ENCODE data around the gene PRKG1. TPM values are rescaled to one million over a fixed set of nuclear protein-coding genes. Genes with fewer than 3 reads are reported as not detected.

PRKG1 gene
- total RNA-seq, 1 experiment from 2014 or later: 10.4 TPM

DNA sequence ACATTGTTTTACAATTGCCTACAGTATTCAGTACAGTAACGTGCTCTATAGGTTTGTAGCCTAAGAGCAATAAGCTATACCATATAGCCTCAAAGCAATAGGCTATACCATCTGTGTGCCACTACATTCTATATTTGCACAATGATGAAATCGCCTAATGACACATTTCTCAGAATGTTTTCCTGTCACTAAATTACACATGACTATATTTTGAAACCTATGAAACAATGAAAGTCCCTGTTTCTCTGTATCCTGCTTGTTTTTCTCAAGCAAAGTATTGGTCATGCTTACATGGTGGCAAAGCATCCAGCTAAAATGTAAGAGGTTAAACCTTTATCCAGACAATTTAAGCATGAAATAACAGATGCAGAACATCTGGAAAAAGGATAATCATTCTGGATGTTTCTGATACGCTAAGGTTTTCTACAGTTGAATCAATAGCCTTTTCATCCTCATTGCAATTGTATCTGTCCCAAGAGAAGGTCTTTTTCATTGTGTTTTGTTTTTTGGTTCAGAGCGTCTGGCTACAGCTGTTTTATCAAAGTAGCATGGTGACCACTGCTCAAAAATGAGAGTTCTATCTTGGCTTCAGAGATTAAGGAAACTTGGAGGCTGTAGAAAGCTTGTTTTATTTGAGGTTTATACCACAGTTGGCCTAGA is 543.4 kb downstream of the PRKG1 start:
- Histone ChIP-seq H3K4me2 (ENCODE audit: insufficient read depth, insufficient read length, low read length) (no peak overlapping the region), H4K5ac (ENCODE audit: insufficient read length, low read depth, low read length) (no peak overlapping the region), H2AK5ac (ENCODE audit: insufficient read length, low read length) (no peak overlapping the region), H3T11ph (ENCODE audit: low read length) (no peak overlapping the region), H4K20me1 (ENCODE audit: control insufficient read depth, insufficient read depth, insufficient read length) (no peaks in the 10 kb centered on the region), H3K4ac (ENCODE audit: low read depth, low read length) (no peak overlapping the region), H3K79me2 (ENCODE audit: insufficient read depth, low read length) (no peaks in the 10 kb centered on the region), H2BK20ac (ENCODE audit: low read depth, low read length, poor library complexity, severe bottlenecking) (no peak overlapping the region), H3K79me1 (ENCODE audit: insufficient read depth, low read depth, low read length, poor library complexity, severe bottlenecking) (no peaks in the 10 kb centered on the region), H3K56ac (ENCODE audit: insufficient read length, low read depth, low read length) (no peak overlapping the region), H3K14ac (ENCODE audit: insufficient read depth, low read length) (no peak overlapping the region), H3K9ac (ENCODE audit: extremely low read depth, insufficient read length, low read length) (no peak overlapping the region), H2AFZ (ENCODE audit: low read length) (no peak overlapping the region), H4K91ac (ENCODE audit: insufficient read length, low read depth, low read length) (no peak overlapping the region), H3K4me1 (ENCODE audit: insufficient read depth, low read length) (no peaks in the 10 kb centered on the region; the same call in 1 of the 2 replicates), H3K23ac (ENCODE audit: insufficient read length, low read depth, low read length) (no peak overlapping the region), H2BK120ac (ENCODE audit: low read depth, low read length, poor library complexity, severe bottlenecking) (no peak overlapping the region), H2BK12ac (ENCODE audit: insufficient read length, low read depth, low read length) (no peak overlapping the region), H3K9me3 (ENCODE audit: control insufficient read depth, low read depth, low read length) (no peaks in the 10 kb centered on the region), H2BK15ac (ENCODE audit: low read depth, low read length) (no peak overlapping the region), H4K8ac (replicated peaks; ENCODE audit: insufficient read length, low read depth, low read length) (no peak overlapping the region), H3K27me3 (ENCODE audit: insufficient read depth, low read length) (no peaks in the 10 kb centered on the region), H2BK5ac (ENCODE audit: insufficient read length, low read length) (no peak overlapping the region), H3K18ac (ENCODE audit: insufficient read length, low read depth, low read length) (no peak overlapping the region), H3K23me2 (ENCODE audit: insufficient read length, low read depth, low read length, poor library complexity, severe bottlenecking) (no peaks in the 10 kb centered on the region), H3K27ac (ENCODE audit: insufficient read length, low read depth, low read length) (no peak overlapping the region)
- peaks cover 9 to 11% of the 10 kb centered on the region in 2 experiments for H3K4me1 Mint-ChIP-seq
- H3K27me3 Mint-ChIP-seq (ENCODE audit: low read depth): no peaks in the 10 kb centered on the region
- no CpG with 5 or more reads among the region's 4 CpGs for WGBS (ENCODE audit: extremely low coverage, insufficient read length, low lambda C conversion rate)
- no peak overlapping the region for H3K27ac Mint-ChIP-seq
- TF ChIP-seq, protein P1, sequence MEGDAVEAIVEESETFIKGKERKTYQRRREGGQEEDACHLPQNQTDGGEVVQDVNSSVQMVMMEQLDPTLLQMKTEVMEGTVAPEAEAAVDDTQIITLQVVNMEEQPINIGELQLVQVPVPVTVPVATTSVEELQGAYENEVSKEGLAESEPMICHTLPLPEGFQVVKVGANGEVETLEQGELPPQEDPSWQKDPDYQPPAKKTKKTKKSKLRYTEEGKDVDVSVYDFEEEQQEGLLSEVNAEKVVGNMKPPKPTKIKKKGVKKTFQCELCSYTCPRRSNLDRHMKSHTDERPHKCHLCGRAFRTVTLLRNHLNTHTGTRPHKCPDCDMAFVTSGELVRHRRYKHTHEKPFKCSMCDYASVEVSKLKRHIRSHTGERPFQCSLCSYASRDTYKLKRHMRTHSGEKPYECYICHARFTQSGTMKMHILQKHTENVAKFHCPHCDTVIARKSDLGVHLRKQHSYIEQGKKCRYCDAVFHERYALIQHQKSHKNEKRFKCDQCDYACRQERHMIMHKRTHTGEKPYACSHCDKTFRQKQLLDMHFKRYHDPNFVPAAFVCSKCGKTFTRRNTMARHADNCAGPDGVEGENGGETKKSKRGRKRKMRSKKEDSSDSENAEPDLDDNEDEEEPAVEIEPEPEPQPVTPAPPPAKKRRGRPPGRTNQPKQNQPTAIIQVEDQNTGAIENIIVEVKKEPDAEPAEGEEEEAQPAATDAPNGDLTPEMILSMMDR (conservative IDR thresholded peaks at IDR 0.05): no peak
- no peak overlapping the region for H3K4me3 Mint-ChIP-seq
- H3K36me3 Mint-ChIP-seq (ENCODE audit: insufficient read depth in 1 of 3, low read depth in 3 of 3): no peaks in the 10 kb centered on the region; a peak in 2 of 7 replicates
- DNase-seq: no peak
- H3K9me3 Mint-ChIP-seq: no peaks in the 10 kb centered on the region; a peak in 2 of 5 replicates

All from H9 (cell line).